Naive thymus-derived CD4-positive, alpha-beta T cell (primary cell): ENCODE measurements around the gene KCMF1. TPM values are rescaled to one million over a fixed set of nuclear protein-coding genes. Genes with fewer than 3 reads are reported as not detected.

ENCODE experiments used
- ATAC-seq: fragments of 150-1000 bp; cut with Tn5 transposase; 2 replicates; pipeline ENCODE4 v1.10.0; 2021; ENCODE audit warnings: mild to moderate bottlenecking, moderate library complexity
- CTCF ChIA-PET: fragments of 350-600 bp; sonication (Branson Sonifier 250); formaldehyde crosslinking; loops from one replicate; lab custom pipeline; 2021; ENCODE audit warnings: antibody characterized with exemption; lab: Charles Lee
- POLR2A ChIA-PET: fragments of 350-600 bp; sonication (Branson Sonifier 250); formaldehyde crosslinking; loops from one replicate; lab custom pipeline; 2021; ENCODE audit warnings: antibody characterized with exemption, inconsistent platforms; lab: Charles Lee
- DNase-seq, 9 donors: peaks; one replicate each; pipeline versions ENCODE4 v3.0.0 to v3.0.0-alpha.2; 2020 to 2022; ENCODE audit warnings: mixed read lengths in 1 of 9
- H3K27ac ChIP-seq: one replicate; pipeline ENCODE4 v1.7.0; 2013; ENCODE audit warnings: mild to moderate bottlenecking, low read depth, low read length, moderate library complexity
- H3K27me3 ChIP-seq, 2 donors: one replicate each; pipeline ENCODE4 v1.7.0; 2013; ENCODE audit warnings: low read length in 2 of 2, mild to moderate bottlenecking in 2 of 2, moderate library complexity in 2 of 2; ENCODE audit not compliant: control insufficient read depth in 2 of 2, insufficient read depth in 2 of 2
- H3K36me3 ChIP-seq, 3 experiments: 1 replicate in 2 of 3; 2 replicates in 1 of 3; pipeline ENCODE4 v1.7.0; 2013; ENCODE audit warnings: low read length in 3 of 3, mild to moderate bottlenecking in 3 of 3, moderate library complexity in 1 of 3; ENCODE audit not compliant: insufficient read depth in 3 of 3, control insufficient read depth in 2 of 3
- H3K4me1 ChIP-seq, 2 donors: one replicate each; pipeline ENCODE4 v1.7.0; 2013; ENCODE audit warnings: low read length in 2 of 2, mild to moderate bottlenecking in 2 of 2, moderate library complexity in 1 of 2; ENCODE audit not compliant: control insufficient read depth in 2 of 2, insufficient read depth in 2 of 2
- H3K4me3 ChIP-seq: 2 replicates; pipeline ENCODE4 v1.7.0; 2013; ENCODE audit warnings: mild to moderate bottlenecking, low read length
- H3K9me3 ChIP-seq, 3 experiments: 1 replicate in 2 of 3; 2 replicates in 1 of 3; pipeline ENCODE4 v1.7.0; 2013; ENCODE audit warnings: low read length in 3 of 3; ENCODE audit not compliant: control insufficient read depth in 2 of 3
- H3K27ac Mint-ChIP-seq, 9 donors: one replicate each; pipeline ENCODE4 v1.8.0; 2020 to 2022; ENCODE audit warnings: mixed read lengths in 9 of 9, mild to moderate bottlenecking in 8 of 9, moderate library complexity in 5 of 9, inconsistent platforms in 2 of 9
- H3K27me3 Mint-ChIP-seq, 5 donors: one replicate each; pipeline ENCODE4 v1.8.0; 2021 to 2022; ENCODE audit warnings: mixed read lengths in 5 of 5, mild to moderate bottlenecking in 1 of 5
- H3K36me3 Mint-ChIP-seq, 5 donors: one replicate each; pipeline ENCODE4 v1.8.0; 2020 to 2022; ENCODE audit warnings: mixed read lengths in 5 of 5, mild to moderate bottlenecking in 3 of 5, inconsistent platforms in 1 of 5
- H3K4me1 Mint-ChIP-seq, 7 donors: one replicate each; pipeline ENCODE4 v1.8.0; 2020 to 2022; ENCODE audit warnings: mixed read lengths in 7 of 7, mild to moderate bottlenecking in 3 of 7, inconsistent platforms in 1 of 7
- H3K4me3 Mint-ChIP-seq, 10 donors: one replicate each; pipeline ENCODE4 v1.8.0; 2020 to 2022; ENCODE audit warnings: mild to moderate bottlenecking in 10 of 10, mixed read lengths in 10 of 10, moderate library complexity in 6 of 10, inconsistent platforms in 2 of 10
- H3K9me3 Mint-ChIP-seq, 11 donors: one replicate each; pipeline ENCODE4 v1.8.0; 2020 to 2022; ENCODE audit warnings: mixed read lengths in 11 of 11, mild to moderate bottlenecking in 4 of 11, inconsistent platforms in 1 of 11, moderate library complexity in 1 of 11
- intact Hi-C, 2 donors: fragments of 100-400 bp; cut with micrococcal nuclease; formaldehyde crosslinking; loops; one replicate each; pipeline ENCODE4 v1.15.1; 2023
- polyA plus RNA-seq, 2 donors: library from polyadenylated mRNA; unstranded; fragments of 300-500 nt; fragmentation: Illumina TruSeq; gene quantifications; one replicate each; pipeline ENCODE4 v1.2.3, GENCODE V29; 2021
- total RNA-seq, 6 experiments: library from RNA in 5 of 6; stranded (reverse) in 5 of 6; gene quantifications; 1 replicate in 5 of 6; 2 replicates in 1 of 6; pipeline ENCODE4 v1.2.3 and lab custom pipeline; 2021 to 2026

The KCMF1 gene
- total and polyA plus RNA-seq, 7 experiments from 2014 or later: 15.6 to 81.3 (median 60.6) TPM

GRCh38 chr2:84969511-84970209 is 1.3 kb upstream of the KCMF1 start:
- peaks cover 0 to 4% (median 0%) of the 10 kb centered on the region in 5 donors for H3K27me3 Mint-ChIP-seq
- peaks cover 0 to 4% (median 0%) of the 10 kb centered on the region in 11 donors for H3K9me3 Mint-ChIP-seq
- ATAC-seq (no peak), DNase-seq (peak in 7 of 9 donors; percentile 38 to 64 (median 48))
- H3K4me3 ChIP-seq: peak overlapping the region; percentile 65
- peak overlapping the region; percentile 97 to 100 (median 99) for H3K27ac Mint-ChIP-seq
- H3K36me3 Mint-ChIP-seq: peaks cover 4 to 34% (median 17%) of the 10 kb centered on the region in 5 donors
- intact Hi-C loops: loop anchor here (1.0 to 5.0 kb wide), 10 partner anchors 15 to 1653 kb away; partner anchors contain the start of genes RNF103 (in 1 of the 2), SUCLG1 (in 1 of the 2) and TGOLN2 (in 1 of the 2)
- H3K27me3 ChIP-seq: no peaks in the 10 kb centered on the region
- peaks cover 19 to 22% of the 10 kb centered on the region in 2 donors for H3K4me1 ChIP-seq
- H3K36me3 ChIP-seq: peaks cover 0 to 3% (median 0%) of the 10 kb centered on the region in 3 experiments
- peak overlapping the region; percentile 95 for H3K27ac ChIP-seq
- H3K9me3 ChIP-seq: no peaks in the 10 kb centered on the region
- POLR2A ChIA-PET: interaction anchor here (0.6 to 6.3 kb wide), 19 partner anchors 8 to 436 kb away, joined by 3 to 112 read pairs (median 3); no protein-coding TSS in a partner anchor
- peak overlapping the region; percentile 89 to 100 (median 99) for H3K4me3 Mint-ChIP-seq
- H3K4me1 Mint-ChIP-seq: peaks cover 39 to 60% (median 54%) of the 10 kb centered on the region in 7 donors
- CTCF ChIA-PET: interaction anchor here (0.6 to 1.7 kb wide), 2 partner anchors 44 to 47 kb away, joined by 3 to 9 read pairs; no protein-coding TSS in a partner anchor

GRCh38 chr2:84970210-84970867 is 622 bp upstream of the KCMF1 start:
- Histone ChIP-seq H3K27me3 (no peaks in the 10 kb centered on the region), H3K9me3 (no peaks in the 10 kb centered on the region), H3K27ac (peak overlapping the region; percentile 95), H3K4me1 (peaks cover 24 to 28% of the 10 kb centered on the region in 2 donors), H3K4me3 (peak overlapping the region; percentile 65), H3K36me3 (peaks cover 0 to 3% (median 0%) of the 10 kb centered on the region in 3 experiments)
- POLR2A ChIA-PET: interaction anchor here (0.8 to 6.3 kb wide), 8 partner anchors 13 to 114 kb away, joined by 3 to 112 read pairs (median 4); no protein-coding TSS in a partner anchor
- ATAC-seq (peak; percentile 61), DNase-seq (peak in 7 of 9 donors; percentile 34 to 81 (median 41))
- H3K4me1 Mint-ChIP-seq: peaks cover 38 to 62% (median 52%) of the 10 kb centered on the region in 7 donors
- peaks cover 0 to 4% (median 0%) of the 10 kb centered on the region in 11 donors for H3K9me3 Mint-ChIP-seq
- CTCF ChIA-PET: interaction anchor here (1.7 kb wide), 1 partner anchor 44 kb away, joined by 9 read pairs; no protein-coding TSS in a partner anchor
- intact Hi-C loops: loop anchor here (1.0 to 5.0 kb wide), 6 partner anchors 31 to 1652 kb away; partner anchors contain the start of genes RNF103 (in 1 of the 2), SUCLG1 (in 1 of the 2) and TGOLN2 (in 1 of the 2)
- peaks cover 4 to 27% (median 10%) of the 10 kb centered on the region in 5 donors for H3K36me3 Mint-ChIP-seq
- H3K27ac Mint-ChIP-seq: peak overlapping the region; percentile 97 to 100 (median 99)
- peaks cover 0 to 4% (median 0%) of the 10 kb centered on the region in 5 donors for H3K27me3 Mint-ChIP-seq
- peak overlapping the region; percentile 89 to 100 (median 99) for H3K4me3 Mint-ChIP-seq

- ChIA-PET POLR2A (interaction anchor here (0.6 to 6.3 kb wide), 6 partner anchors 29 to 592 kb away, joined by 3 to 112 read pairs (median 4); partner anchors contain the start of gene GGCX), CTCF (interaction anchor here (0.5 to 2.5 kb wide), 2 partner anchors 21 to 46 kb away, joined by 3 to 11 read pairs; no protein-coding TSS in a partner anchor)
- ATAC-seq: peak; percentile 62
- H3K27ac ChIP-seq: peak overlapping the region; percentile 95
- peak overlapping the region; percentile 85 for H3K4me3 ChIP-seq
- H3K27me3 ChIP-seq: no peaks in the 10 kb centered on the region
- H3K9me3 ChIP-seq: no peaks in the 10 kb centered on the region
- H3K36me3 Mint-ChIP-seq: peaks cover 3 to 26% (median 8%) of the 10 kb centered on the region in 5 donors
- peaks cover 0 to 4% (median 0%) of the 10 kb centered on the region in 5 donors for H3K27me3 Mint-ChIP-seq
- H3K27ac Mint-ChIP-seq: peak overlapping the region; percentile 90 to 98 (median 96)
- H3K4me1 ChIP-seq: peaks cover 31 to 36% of the 10 kb centered on the region in 2 donors
- peaks cover 0 to 3% (median 0%) of the 10 kb centered on the region in 3 experiments for H3K36me3 ChIP-seq
- H3K9me3 Mint-ChIP-seq: peaks cover 0 to 4% (median 0%) of the 10 kb centered on the region in 11 donors
- peak; percentile 69 to 80 (median 76) for DNase-seq
- peak overlapping the region; percentile 87 to 98 (median 89) for H3K4me3 Mint-ChIP-seq
- peaks cover 43 to 70% (median 56%) of the 10 kb centered on the region in 7 donors for H3K4me1 Mint-ChIP-seq
- intact Hi-C loops: loop anchor here (1.0 to 5.0 kb wide), 5 partner anchors 43 to 1651 kb away; partner anchors contain the start of genes DNAH6 (in 1 of the 2), RNF103 (in 1 of the 2), TGOLN2 (in 1 of the 2) and TMSB10 (in 1 of the 2)
Measured at GRCh38 chr2:84971510-84972206, 697 bp downstream of the KCMF1 start.

- peaks cover 45 to 72% (median 58%) of the 10 kb centered on the region in 7 donors for H3K4me1 Mint-ChIP-seq
- H3K9me3 ChIP-seq: no peaks in the 10 kb centered on the region
- DNase-seq (no peak), ATAC-seq (no peak)
- H3K36me3 Mint-ChIP-seq: peaks cover 0 to 26% (median 5%) of the 10 kb centered on the region in 5 donors
- ChIA-PET CTCF (interaction anchor here (0.5 to 2.5 kb wide), 2 partner anchors 20 to 46 kb away, joined by 3 to 11 read pairs; no protein-coding TSS in a partner anchor), POLR2A (interaction anchor here (0.6 to 6.3 kb wide), 4 partner anchors 8 to 47 kb away, joined by 4 to 112 read pairs (median 4); no protein-coding TSS in a partner anchor)
- H3K27ac ChIP-seq: peak overlapping the region; percentile 95
- peak overlapping the region; percentile 90 to 98 (median 96) for H3K27ac Mint-ChIP-seq
- H3K9me3 Mint-ChIP-seq: peaks cover 0 to 4% (median 0%) of the 10 kb centered on the region in 11 donors
- peaks cover 36 to 37% of the 10 kb centered on the region in 2 donors for H3K4me1 ChIP-seq
- intact Hi-C loops: loop anchor here (1.0 to 5.0 kb wide), 3 partner anchors 43 to 1650 kb away; partner anchors contain the start of genes DNAH6 (in 1 of the 2) and RNF103 (in 1 of the 2)
- H3K27me3 Mint-ChIP-seq: peaks cover 0 to 4% (median 0%) of the 10 kb centered on the region in 5 donors
- H3K4me3 ChIP-seq: peak overlapping the region; percentile 85
- peak overlapping the region; percentile 87 to 98 (median 89) for H3K4me3 Mint-ChIP-seq
- peaks cover 0 to 3% (median 0%) of the 10 kb centered on the region in 3 experiments for H3K36me3 ChIP-seq
- no peaks in the 10 kb centered on the region for H3K27me3 ChIP-seq
Measured at GRCh38 chr2:84972207-84972783, 1.3 kb downstream of the KCMF1 start.

- no peaks in the 10 kb centered on the region for H3K27me3 ChIP-seq
- peak overlapping the region; percentile 83 to 98 (median 94) for H3K27ac Mint-ChIP-seq
- H3K4me1 ChIP-seq: peaks cover 42 to 43% of the 10 kb centered on the region in 2 donors
- intact Hi-C loops: loop anchor here (1.0 to 5.0 kb wide), 3 partner anchors 42 to 1649 kb away; partner anchors contain the start of genes DNAH6 (in 1 of the 2) and RNF103 (in 1 of the 2)
- H3K9me3 Mint-ChIP-seq: peaks cover 0 to 4% (median 0%) of the 10 kb centered on the region in 11 donors
- peak overlapping the region; percentile 85 for H3K4me3 ChIP-seq
- H3K36me3 Mint-ChIP-seq: peaks cover 0 to 26% (median 5%) of the 10 kb centered on the region in 5 donors
- H3K27me3 Mint-ChIP-seq: peaks cover 0 to 4% (median 0%) of the 10 kb centered on the region in 5 donors
- ATAC-seq (no peak), DNase-seq (no peak)
- H3K4me3 Mint-ChIP-seq: peak overlapping the region; percentile 61 to 98 (median 88)
- H3K4me1 Mint-ChIP-seq: peaks cover 47 to 76% (median 61%) of the 10 kb centered on the region in 7 donors
- H3K27ac ChIP-seq: peak overlapping the region; percentile 95
- H3K36me3 ChIP-seq: peaks cover 0 to 3% (median 0%) of the 10 kb centered on the region in 3 experiments
- ChIA-PET CTCF (interaction anchor here (2.5 kb wide), 1 partner anchor 47 kb away, joined by 11 read pairs; no protein-coding TSS in a partner anchor), POLR2A (interaction anchor here (1.2 to 6.3 kb wide), 2 partner anchors 31 to 47 kb away, joined by 4 to 112 read pairs; no protein-coding TSS in a partner anchor)
- H3K9me3 ChIP-seq: no peaks in the 10 kb centered on the region
Measured at GRCh38 chr2:84972932-84973331, 2.0 kb downstream of the KCMF1 start.
